ENCODE data around the gene PCBP3.
"Not testable (repeated sequence)": the region's sequence is repeated elsewhere in the genome, so short reads cannot be mapped to it uniquely, and the experiment has no call there.

Gene PCBP3

GRCh38 chr21:45698493-45699184, 55.1 kb downstream of the PCBP3 start:
- peak in 1 of 2 experiments; percentile 12 for DNase-seq

GRCh38 chr21:45699251-45699942, 55.9 kb downstream of the PCBP3 start:
- peak in 1 of 2 experiments; percentile 23 for DNase-seq

GRCh38 chr21:45699966-45700365, 56.4 kb downstream of the PCBP3 start:
- DNase-seq: no peak

- no peak for DNase-seq
Observed at GRCh38 chr21:45700461-45700860, 56.9 kb downstream of the PCBP3 start.

- DNase-seq: no peak
Observed at GRCh38 chr21:45704311-45705108, 61.0 kb downstream of the PCBP3 start.

- no peak for DNase-seq
Observed at GRCh38 chr21:45706299-45706698, 62.8 kb downstream of the PCBP3 start.

GRCh38 chr21:45709173-45709572, 65.6 kb downstream of the PCBP3 start:
- DNase-seq: no peak

GRCh38 chr21:45709696-45710268, 66.3 kb downstream of the PCBP3 start:
- DNase-seq: no peak

- not testable (repeated sequence) for DNase-seq
Observed at GRCh38 chr21:45710306-45710705, 66.8 kb downstream of the PCBP3 start.

GRCh38 chr21:45713613-45714012, 70.1 kb downstream of the PCBP3 start:
- no peak for DNase-seq

- DNase-seq: no peak
Observed at GRCh38 chr21:45715441-45715840, 71.9 kb downstream of the PCBP3 start.

- DNase-seq: no peak
Observed at GRCh38 chr21:45718413-45718812, 74.9 kb downstream of the PCBP3 start.

GRCh38 chr21:45719177-45719802, 75.8 kb downstream of the PCBP3 start:
- DNase-seq: no peak

GRCh38 chr21:45720204-45720603, 76.7 kb downstream of the PCBP3 start:
- DNase-seq: not testable (repeated sequence)

GRCh38 chr21:45721671-45722070, 78.1 kb downstream of the PCBP3 start:
- no peak for DNase-seq

- no peak for DNase-seq
Observed at GRCh38 chr21:45723049-45723958, 79.8 kb downstream of the PCBP3 start.

GRCh38 chr21:45724345-45724961, 80.9 kb downstream of the PCBP3 start:
- DNase-seq: no peak

GRCh38 chr21:45724994-45725843, 81.7 kb downstream of the PCBP3 start:
- no peak for DNase-seq

GRCh38 chr21:45725844-45726200, 82.3 kb downstream of the PCBP3 start:
- DNase-seq: no peak

GRCh38 chr21:45726438-45726837, 82.9 kb downstream of the PCBP3 start:
- DNase-seq: no peak
